ENCODE data around the gene DNAH14.

GRCh38 chr1:225343618-225344017 lies 414.1 kb downstream of the DNAH14 start:
- TF ChIP-seq CTCF (conservative IDR thresholded peaks at IDR 0.05; ENCODE audit: low read depth in 2 of 2) (peak in 1 of 2 experiments; percentile 45; a peak in 3 of 4 replicates), STAT1 (IDR thresholded peaks at IDR 0.05; ENCODE audit: unreplicated experiment) (no peak), EZH2 (IDR thresholded peaks at IDR 0.05; ENCODE audit: low read depth, unreplicated experiment) (no peak), EZH2phosphoT487 (IDR thresholded peaks at IDR 0.05; ENCODE audit: unreplicated experiment) (no peak), POLR2AphosphoS5 (IDR thresholded peaks at IDR 0.05; ENCODE audit: low read depth) (no peak), ETS1 (IDR thresholded peaks at IDR 0.05) (no peak), REST (IDR thresholded peaks at IDR 0.05; ENCODE audit: unreplicated experiment) (no peak)

Measured in GM23338 (cell line).